Ovary (tissue), 9 donors: Measurements from ENCODE around the gene CPTP. TPM values are rescaled to one million over a fixed set of nuclear protein-coding genes. Genes with fewer than 3 reads are reported as not detected.
A peak's percentile ranks its signal among the peaks of the same experiment; 100 is the strongest.

Experiments
- DNase-seq, 5 donors: peaks; one replicate each; pipeline ENCODE4 v3.0.0-alpha.2; 2019 to 2020
- H3K27ac ChIP-seq, 2 donors: fragments of 200-600 bp; one replicate each; pipeline versions ENCODE4 v1.5.1 to v1.8.0; 2019 to 2022
- H3K27me3 ChIP-seq: fragments of 200-600 bp; one replicate; pipeline ENCODE4 v1.8.0; 2022
- H3K36me3 ChIP-seq: fragments of 200-600 bp; sonication (generic); one replicate; pipeline ENCODE4 v1.5.1; 2019
- H3K4me1 ChIP-seq: one replicate; pipeline ENCODE4 v1.8.1; 2013; ENCODE audit warnings: mild to moderate bottlenecking, moderate library complexity; ENCODE audit not compliant: insufficient read depth
- H3K4me3 ChIP-seq: fragments of 200-600 bp; sonication (generic); one replicate; pipeline ENCODE4 v1.5.1; 2017
- H3K9me3 ChIP-seq, 2 donors: fragments of 200-600 bp in 1 of 2; sonication (generic) in 1 of 2; one replicate each; pipeline versions ENCODE4 v1.5.1 to v1.8.1; 2013 to 2019; ENCODE audit warnings: mild to moderate bottlenecking in 1 of 2, moderate library complexity in 1 of 2
- CTCF ChIP-seq, 3 donors: fragments of 450-650 bp in 2 of 3; fragments of 200-600 bp in 1 of 3; IDR thresholded peaks; one replicate each; pipeline versions ENCODE4 v1.5.1 to v1.8.0; 2016 to 2022; ENCODE audit warnings: antibody characterized with exemption in 3 of 3, mild to moderate bottlenecking in 1 of 3
- EP300 ChIP-seq: sonication (generic); formaldehyde crosslinking; IDR thresholded peaks from one replicate; pipeline ENCODE4 v1.6.1; 2017; ENCODE audit warnings: antibody characterized with exemption
- POLR2A ChIP-seq: fragments of 450-650 bp; IDR thresholded peaks from one replicate; pipeline ENCODE4 v1.6.1; 2017; ENCODE audit warnings: antibody characterized with exemption, mild to moderate bottlenecking, moderate library complexity
- WGBS, 3 donors: extraction: QIAGEN DNeasy Blood & Tissue Kit in 1 of 3; methylation state at CpG; one replicate each; pipeline versions ENCODE4 v1.1.5 to v1.1.7; 2013 to 2017; 5-methylcytosine and 5-hydroxymethylcytosine counted together
- intact Hi-C, 4 donors: fragments of 100-400 bp; cut with DNase I; formaldehyde crosslinking; loops; one replicate each; pipeline versions ENCODE4 v1.11.0 to v1.15.1; 2022 to 2023
- polyA plus RNA-seq, 2 donors: library from polyadenylated mRNA; stranded (reverse); fragments of 200-250 nt in 1 of 2; fragments of 350-450 nt in 1 of 2; fragmentation: Illumina TruSeq in 1 of 2; extraction: RNeasy Lipid Tissue Mini Kit (QIAGEN cat#74804) in 1 of 2; gene quantifications; one replicate each; pipeline ENCODE4 v1.2.3, GENCODE V29; 2013 to 2014
- total RNA-seq, 7 donors: library from RNA; depleted of rRNA in 2 of 7; stranded (reverse); fragments of >200 nt in 2 of 7; fragmentation: NEBNext Ultra II Directional in 3 of 7; extraction: Animal tissue kit (Norgen Biotek cat#: 25700) in 3 of 7; gene quantifications; one replicate each; pipeline versions ENCODE4 v1.1.0 to v1.2.4, GENCODE V29; 2016 to 2023
- donor health status: DM: no; HTN: no; CAD: no; lungs with moderate emphysema.
- donor health status: DM: no; HTN: no; CAD: no.
- donor health status: Bipolar disorder and iron deficiency.
- donor health status: DM: yes; HTN: yes; CAD: no.
- donor health status: DM: no; HTN: no; CAD: no.
- donor health status: DM: yes; HTN: yes; CAD: no.

CPTP gene
- total and polyA plus RNA-seq, 9 donors, result 2.4 to 21.0 (median 14.8) TPM

- peaks cover 7% of the 10 kb centered on the region for H3K4me1 ChIP-seq
- no peaks in the 10 kb centered on the region for H3K36me3 ChIP-seq
- DNase-seq, result peak in 4 of 5 donors; percentile 35 to 64 (median 58)
- 43 to 45% (median 45%) methylated on average over 51 to 52 of the region's 52 CpGs for WGBS, 3 donors
- H3K27me3 ChIP-seq, result no peaks in the 10 kb centered on the region
- H3K4me3 ChIP-seq, result peak overlapping the region; percentile 100
- TF ChIP-seq CTCF (IDR thresholded peaks at IDR 0.05) (no peak), POLR2A (no peak), EP300 (no peak)
- no peaks in the 10 kb centered on the region for H3K9me3 ChIP-seq
- intact Hi-C loops, result loop anchor here in 2 of 4 donors (10.0 kb wide), 2 partner anchors 131 to 259 kb away; partner anchors contain the start of gene C1orf159 (in 1 of the 2)
- H3K27ac ChIP-seq, result peak overlapping the region in 1 of 2 donors; percentile 88
Observed at GRCh38 chr1:1373815-1374588, 49.4 kb downstream of the CPTP start.

GRCh38 chr1:1374589-1374928 is 50.0 kb downstream of the CPTP start:
- H3K4me1 ChIP-seq, result peaks cover 7% of the 10 kb centered on the region
- TF ChIP-seq EP300 (no peak), POLR2A (no peak), CTCF (IDR thresholded peaks at IDR 0.05) (no peak)
- H3K27ac ChIP-seq, result peak overlapping the region; percentile 87 to 88
- intact Hi-C loops, result loop anchor here in 2 of 4 donors (10.0 kb wide), 2 partner anchors 130 to 260 kb away; partner anchors contain the start of gene C1orf159 (in 1 of the 2)
- H3K4me3 ChIP-seq, result peak overlapping the region; percentile 100
- no peaks in the 10 kb centered on the region for H3K27me3 ChIP-seq
- 0 to 1% (median 1%) methylated on average over 22 to 24 of the region's 24 CpGs for WGBS, 3 donors
- H3K9me3 ChIP-seq, result no peaks in the 10 kb centered on the region
- peak in 2 of 5 donors; percentile 28 to 65 for DNase-seq
- no peaks in the 10 kb centered on the region for H3K36me3 ChIP-seq

- H3K36me3 ChIP-seq, result no peaks in the 10 kb centered on the region
- intact Hi-C loops, result loop anchor here in 2 of 4 donors (10.0 kb wide), 2 partner anchors 130 to 260 kb away; partner anchors contain the start of gene C1orf159 (in 1 of the 2)
- WGBS, 3 donors, result 1% methylated on average over 65 to 85 of the region's 85 CpGs
- peak within 1 kb of the TSS; percentile 100 for H3K4me3 ChIP-seq
- H3K4me1 ChIP-seq, result peaks cover 7% of the 10 kb centered on the region
- no peaks in the 10 kb centered on the region for H3K9me3 ChIP-seq
- peak; percentile 97 to 99 (median 98) for DNase-seq
- peak within 1 kb of the TSS; percentile 87 to 88 for H3K27ac ChIP-seq
- TF ChIP-seq EP300, result peak; percentile 87
- peak; percentile 32 for TF ChIP-seq POLR2A
- TF ChIP-seq CTCF (IDR thresholded peaks at IDR 0.05), result peak in 2 of 3 donors; percentile 51 to 63
- no peaks in the 10 kb centered on the region for H3K27me3 ChIP-seq
Observed at GRCh38 chr1:1374929-1375662, 50.5 kb downstream of the CPTP start, which contains the start of gene AURKAIP1. Gene AURKAIP1, minus strand, starts transcription at chr1:1375207. Its CDS starts 451 bp downstream, at chr1:1374756.

- Histone ChIP-seq H3K4me3 (no peak overlapping the region), H3K36me3 (no peaks in the 10 kb centered on the region), H3K27me3 (no peaks in the 10 kb centered on the region), H3K27ac (no peak overlapping the region), H3K4me1 (peaks cover 7% of the 10 kb centered on the region), H3K9me3 (no peaks in the 10 kb centered on the region)
- intact Hi-C loops, result loop anchor here in 2 of 4 donors (10.0 kb wide), 2 partner anchors 128 to 262 kb away; partner anchors contain the start of gene C1orf159 (in 1 of the 2)
- TF ChIP-seq POLR2A (no peak), EP300 (no peak), CTCF (IDR thresholded peaks at IDR 0.05) (no peak)
- no peak for DNase-seq
- 85 to 87% (median 86%) methylated on average over 10 of the region's 10 CpGs for WGBS, 3 donors
Observed at GRCh38 chr1:1376551-1377226, 52.1 kb downstream of the CPTP start.
